ENCODE results near the gene TCP1. TPM values are rescaled to one million over a fixed set of nuclear protein-coding genes. Genes with fewer than 3 reads are reported as not detected.

TCP1 gene
- polyA plus RNA-seq, 1 donor from 2014 or later = 379 TPM

DNA sequence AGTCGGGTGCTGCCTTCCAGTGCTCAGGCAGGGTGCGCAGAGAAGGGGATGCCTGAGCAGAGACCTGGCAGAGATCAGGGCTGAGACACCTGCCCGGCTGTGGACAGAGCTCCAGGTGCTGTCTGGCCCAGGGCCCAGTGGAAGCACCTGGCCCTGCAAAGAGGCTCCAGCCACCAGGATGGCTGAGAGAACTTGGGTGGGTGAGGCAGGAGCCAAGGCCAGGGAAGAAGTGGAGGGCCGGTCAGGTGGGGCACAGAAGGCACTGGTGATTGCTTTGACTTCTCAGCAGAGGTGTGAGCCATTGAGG is 41.9 kb upstream of the TCP1 start:
- Histone ChIP-seq H3K9me3 (ENCODE audit: low read length) (no peaks in the 10 kb centered on the region), H3K9ac (ENCODE audit: low read length) (no peak overlapping the region), H3K27ac (ENCODE audit: low read length) (no peak overlapping the region), H3K27me3 (ENCODE audit: insufficient read depth, low read depth, low read length) (no peaks in the 10 kb centered on the region), H3K9me2 (ENCODE audit: insufficient read depth, low read length) (no peaks in the 10 kb centered on the region), H2AFZ (ENCODE audit: low read depth, low read length) (no peak overlapping the region), H4K20me1 (ENCODE audit: insufficient read depth) (no peaks in the 10 kb centered on the region), H3K36me3 (ENCODE audit: insufficient read depth, low read length) (no peaks in the 10 kb centered on the region), H3K79me2 (replicated peaks; ENCODE audit: insufficient read depth, low read length) (no peaks in the 10 kb centered on the region), H3K4me2 (ENCODE audit: low read length) (no peak overlapping the region), H3K4me3 (ENCODE audit: low read length) (no peak overlapping the region), H3F3A (ENCODE audit: insufficient read depth, low read length, poor library complexity, severe bottlenecking) (no peaks in the 10 kb centered on the region)
- no peak for TF ChIP-seq EP300 (conservative IDR thresholded peaks at IDR 0.05; ENCODE audit: poor library complexity, severe bottlenecking)

- Histone ChIP-seq H3F3A (ENCODE audit: insufficient read depth, low read length, poor library complexity, severe bottlenecking) (no peaks in the 10 kb centered on the region), H3K27me3 (ENCODE audit: insufficient read depth, low read depth, low read length) (no peaks in the 10 kb centered on the region), H3K9me3 (ENCODE audit: low read length) (no peaks in the 10 kb centered on the region), H3K4me2 (ENCODE audit: low read length) (no peak overlapping the region), H3K36me3 (ENCODE audit: insufficient read depth, low read length) (no peaks in the 10 kb centered on the region), H3K9ac (ENCODE audit: low read length) (no peak overlapping the region), H3K4me3 (ENCODE audit: low read length) (no peak overlapping the region), H3K27ac (ENCODE audit: low read length) (no peak overlapping the region), H3K9me2 (ENCODE audit: insufficient read depth, low read length) (no peaks in the 10 kb centered on the region), H4K20me1 (ENCODE audit: insufficient read depth) (no peaks in the 10 kb centered on the region), H3K79me2 (replicated peaks; ENCODE audit: insufficient read depth, low read length) (no peaks in the 10 kb centered on the region), H2AFZ (ENCODE audit: low read depth, low read length) (no peak overlapping the region)
- TF ChIP-seq, protein P1, sequence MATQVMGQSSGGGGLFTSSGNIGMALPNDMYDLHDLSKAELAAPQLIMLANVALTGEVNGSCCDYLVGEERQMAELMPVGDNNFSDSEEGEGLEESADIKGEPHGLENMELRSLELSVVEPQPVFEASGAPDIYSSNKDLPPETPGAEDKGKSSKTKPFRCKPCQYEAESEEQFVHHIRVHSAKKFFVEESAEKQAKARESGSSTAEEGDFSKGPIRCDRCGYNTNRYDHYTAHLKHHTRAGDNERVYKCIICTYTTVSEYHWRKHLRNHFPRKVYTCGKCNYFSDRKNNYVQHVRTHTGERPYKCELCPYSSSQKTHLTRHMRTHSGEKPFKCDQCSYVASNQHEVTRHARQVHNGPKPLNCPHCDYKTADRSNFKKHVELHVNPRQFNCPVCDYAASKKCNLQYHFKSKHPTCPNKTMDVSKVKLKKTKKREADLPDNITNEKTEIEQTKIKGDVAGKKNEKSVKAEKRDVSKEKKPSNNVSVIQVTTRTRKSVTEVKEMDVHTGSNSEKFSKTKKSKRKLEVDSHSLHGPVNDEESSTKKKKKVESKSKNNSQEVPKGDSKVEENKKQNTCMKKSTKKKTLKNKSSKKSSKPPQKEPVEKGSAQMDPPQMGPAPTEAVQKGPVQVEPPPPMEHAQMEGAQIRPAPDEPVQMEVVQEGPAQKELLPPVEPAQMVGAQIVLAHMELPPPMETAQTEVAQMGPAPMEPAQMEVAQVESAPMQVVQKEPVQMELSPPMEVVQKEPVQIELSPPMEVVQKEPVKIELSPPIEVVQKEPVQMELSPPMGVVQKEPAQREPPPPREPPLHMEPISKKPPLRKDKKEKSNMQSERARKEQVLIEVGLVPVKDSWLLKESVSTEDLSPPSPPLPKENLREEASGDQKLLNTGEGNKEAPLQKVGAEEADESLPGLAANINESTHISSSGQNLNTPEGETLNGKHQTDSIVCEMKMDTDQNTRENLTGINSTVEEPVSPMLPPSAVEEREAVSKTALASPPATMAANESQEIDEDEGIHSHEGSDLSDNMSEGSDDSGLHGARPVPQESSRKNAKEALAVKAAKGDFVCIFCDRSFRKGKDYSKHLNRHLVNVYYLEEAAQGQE (IDR thresholded peaks at IDR 0.05; ENCODE audit: borderline replicate concordance) = no peak
- TF ChIP-seq EP300 (conservative IDR thresholded peaks at IDR 0.05; ENCODE audit: poor library complexity, severe bottlenecking) = no peak
- TF ChIP-seq SMC3 (conservative IDR thresholded peaks at IDR 0.05; ENCODE audit: poor library complexity) = no peak
- no peak for TF ChIP-seq EZH2 (IDR thresholded peaks at IDR 0.05; ENCODE audit: borderline replicate concordance, insufficient read depth, low read length, poor library complexity, severe bottlenecking)
- TF ChIP-seq CTCF (IDR thresholded peaks at IDR 0.05; ENCODE audit: poor library complexity, severe bottlenecking) = no peak
Observed at GRCh38 chr6:159830501-159831372, 41.3 kb upstream of the TCP1 start.

DNA sequence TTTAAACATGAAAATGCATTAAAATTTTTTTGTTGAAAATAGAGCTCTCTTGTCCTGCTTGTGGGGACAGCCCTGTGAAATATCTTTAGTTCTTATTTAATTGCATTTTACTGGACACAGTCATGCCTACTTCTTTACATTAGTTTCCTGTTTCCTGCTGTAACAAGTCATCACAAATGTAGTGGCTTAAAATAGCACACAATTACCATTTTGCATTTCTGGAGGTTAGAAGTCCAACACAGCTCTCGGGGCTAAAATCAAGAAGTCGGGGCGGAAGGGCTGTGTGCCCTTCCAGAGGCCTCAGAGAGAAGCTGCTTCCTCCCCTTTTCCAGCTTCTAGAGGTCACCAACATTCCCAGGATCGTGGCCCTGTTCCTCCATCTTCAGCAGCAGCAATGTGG is 40.1 kb upstream of the TCP1 start:
- H3K9me2 ChIP-seq (ENCODE audit: insufficient read depth, low read length) = no peaks in the 10 kb centered on the region

More for the DNA sequence above, 40.1 kb upstream of the TCP1 start:
- H2AFZ ChIP-seq (ENCODE audit: low read depth, low read length) = no peak overlapping the region
- no peak overlapping the region for H3K4me2 ChIP-seq (ENCODE audit: low read length)
- no peaks in the 10 kb centered on the region for H4K20me1 ChIP-seq (ENCODE audit: insufficient read depth)
- no peak overlapping the region for H3K9ac ChIP-seq (ENCODE audit: low read length)
- no peaks in the 10 kb centered on the region for H3K79me2 ChIP-seq (replicated peaks; ENCODE audit: insufficient read depth, low read length)
- no peaks in the 10 kb centered on the region for H3K9me3 ChIP-seq (ENCODE audit: low read length)
- no peaks in the 10 kb centered on the region for H3F3A ChIP-seq (ENCODE audit: insufficient read depth, low read length, poor library complexity, severe bottlenecking)
- TF ChIP-seq MXI1 (conservative IDR thresholded peaks at IDR 0.05; ENCODE audit: poor library complexity, severe bottlenecking) = no peak
- no peaks in the 10 kb centered on the region for H3K27me3 ChIP-seq (ENCODE audit: insufficient read depth, low read depth, low read length)
- H3K27ac ChIP-seq (ENCODE audit: low read length) = no peak overlapping the region
- H3K36me3 ChIP-seq (ENCODE audit: insufficient read depth, low read length) = no peaks in the 10 kb centered on the region
- no peak overlapping the region for H3K4me3 ChIP-seq (ENCODE audit: low read length)

All from neural cell (in vitro differentiated cells).